Activated T-helper 1 cell treated with anti-CD3 and anti-CD28 coated beads, Interleukin-12 subunit alpha, Interleukin-12 subunit beta, Interleukin-2, Interleukin-4 antibody, amounts not matched to agents 30 ng/mL and 10 ng/mL and 1 ng/mL, durations not matched to agents 14 hours and 24 hours and 36 hours (primary cell): Measurements from ENCODE around the gene PRKAG1. TPM values are rescaled to one million over a fixed set of nuclear protein-coding genes. Genes with fewer than 3 reads are reported as not detected.
"Not testable (repeated sequence)": the region's sequence is repeated elsewhere in the genome, so short reads cannot be mapped to it uniquely, and the experiment has no call there.

Source experiments
- DNase-seq: peaks from one replicate; pipeline ENCODE4 v3.0.0; 2021; ENCODE audit warnings: low spot score
- H3K27ac Mint-ChIP-seq: one replicate; pipeline ENCODE4 v1.8.0; 2021; ENCODE audit warnings: mild to moderate bottlenecking, mixed read lengths
- H3K27me3 Mint-ChIP-seq: one replicate; pipeline ENCODE4 v1.8.0; 2022; ENCODE audit warnings: mild to moderate bottlenecking, moderate library complexity, mixed read lengths; ENCODE audit not compliant: insufficient read depth
- H3K36me3 Mint-ChIP-seq: one replicate; pipeline ENCODE4 v1.8.0; 2021; ENCODE audit warnings: low read depth, mixed read lengths
- H3K4me1 Mint-ChIP-seq: one replicate; pipeline ENCODE4 v1.8.0; 2021; ENCODE audit warnings: low read depth, mixed read lengths
- H3K4me3 Mint-ChIP-seq: one replicate; pipeline ENCODE4 v1.8.0; 2021; ENCODE audit warnings: mild to moderate bottlenecking, moderate library complexity, mixed read lengths
- H3K9me3 Mint-ChIP-seq: one replicate; pipeline ENCODE4 v1.8.0; 2021; ENCODE audit warnings: mixed read lengths
- intact Hi-C: fragments of 100-400 bp; cut with micrococcal nuclease; formaldehyde crosslinking; loops from one replicate; pipeline ENCODE4 v1.15.1; 2024
- total RNA-seq: library from RNA; stranded (reverse); gene quantifications from 2 replicates; pipeline ENCODE4 v1.2.3, GENCODE V29; 2022

Gene PRKAG1
- 85.0 and 85.1 TPM in 2 replicates for total RNA-seq

- no peaks in the 10 kb centered on the region for H3K27me3 Mint-ChIP-seq
- H3K36me3 Mint-ChIP-seq: peaks cover 36% of the 10 kb centered on the region
- peak within 1 kb of the TSS; percentile 88 for H3K4me3 Mint-ChIP-seq
- peak within 1 kb of the TSS; percentile 95 for H3K27ac Mint-ChIP-seq
- intact Hi-C loops: loop anchor here (1.0 to 2.0 kb wide), 9 partner anchors 19 to 246 kb away; partner anchors contain the start of genes ARF3, DDN, DDX23 and KMT2D
- H3K9me3 Mint-ChIP-seq: no peaks in the 10 kb centered on the region
- peaks cover 53% of the 10 kb centered on the region for H3K4me1 Mint-ChIP-seq
- DNase-seq: peak; percentile 97
Measured at GRCh38 chr12:49018261-49019119, at the start of gene PRKAG1. PRKAG1 (minus strand) TSS chr12:49018776; CDS start chr12:49018740, 36 bp downstream.

GRCh38 chr12:49066120-49066519 lies 47.5 kb upstream of the PRKAG1 start:
- Mint-ChIP-seq H3K27me3 (no peaks in the 10 kb centered on the region), H3K4me3 (no peak overlapping the region), H3K27ac (no peak overlapping the region), H3K36me3 (peaks cover 12% of the 10 kb centered on the region), H3K9me3 (no peaks in the 10 kb centered on the region), H3K4me1 (peaks cover 30% of the 10 kb centered on the region)
- intact Hi-C loops: no loop called here
- no peak for DNase-seq

- intact Hi-C loops: loop anchor here (1.0 to 5.0 kb wide), 6 partner anchors 24 to 258 kb away; partner anchors contain the start of gene TROAP
- Mint-ChIP-seq H3K4me3 (no peak overlapping the region), H3K36me3 (peaks cover 12% of the 10 kb centered on the region), H3K27ac (no peak overlapping the region), H3K4me1 (peaks cover 27% of the 10 kb centered on the region), H3K27me3 (no peaks in the 10 kb centered on the region), H3K9me3 (no peaks in the 10 kb centered on the region)
- no peak for DNase-seq
Measured at GRCh38 chr12:49064767-49065152, 46.2 kb upstream of the PRKAG1 start.

GRCh38 chr12:49061916-49062315 lies 43.3 kb upstream of the PRKAG1 start:
- H3K27me3 Mint-ChIP-seq, H3K27ac Mint-ChIP-seq, H3K9me3 Mint-ChIP-seq, DNase-seq: not testable (repeated sequence)
- H3K4me3 Mint-ChIP-seq: peak overlapping the region; percentile 93
- peaks cover 33% of the 10 kb centered on the region for H3K4me1 Mint-ChIP-seq
- H3K36me3 Mint-ChIP-seq: peaks cover 17% of the 10 kb centered on the region
- intact Hi-C loops: loop anchor here (2.0 to 5.0 kb wide), 2 partner anchors 127 to 260 kb away; partner anchors contain the start of genes TROAP and TUBA1A

- peak overlapping the region; percentile 93 for H3K4me3 Mint-ChIP-seq
- intact Hi-C loops: loop anchor here (2.0 to 5.0 kb wide), 2 partner anchors 128 to 261 kb away; partner anchors contain the start of genes TROAP and TUBA1A
- peak overlapping the region; percentile 95 for H3K27ac Mint-ChIP-seq
- H3K9me3 Mint-ChIP-seq: no peaks in the 10 kb centered on the region
- H3K27me3 Mint-ChIP-seq: no peaks in the 10 kb centered on the region
- peaks cover 41% of the 10 kb centered on the region for H3K4me1 Mint-ChIP-seq
- H3K36me3 Mint-ChIP-seq: peaks cover 13% of the 10 kb centered on the region
- no peak for DNase-seq
Measured at GRCh38 chr12:49061157-49061650, 42.6 kb upstream of the PRKAG1 start.

- H3K36me3 Mint-ChIP-seq: peaks cover 18% of the 10 kb centered on the region
- H3K4me3 Mint-ChIP-seq: peak within 1 kb of the TSS; percentile 95
- peaks cover 48% of the 10 kb centered on the region for H3K4me1 Mint-ChIP-seq
- H3K27ac Mint-ChIP-seq: peak within 1 kb of the TSS; percentile 95
- intact Hi-C loops: loop anchor here (1.0 to 5.0 kb wide), 5 partner anchors 10 to 262 kb away; partner anchors contain the start of genes LMBR1L, PRKAG1, TROAP and TUBA1A
- no peaks in the 10 kb centered on the region for H3K27me3 Mint-ChIP-seq
- H3K9me3 Mint-ChIP-seq: no peaks in the 10 kb centered on the region
- peak; percentile 83 for DNase-seq
Measured at GRCh38 chr12:49060237-49061156, 41.9 kb upstream of the PRKAG1 start, which contains the start of gene KMT2D. KMT2D (minus strand) TSS chr12:49060794; CDS start chr12:49055324, 5,470 bp downstream.

GRCh38 chr12:49059299-49060171 lies 41.0 kb upstream of the PRKAG1 start:
- Mint-ChIP-seq H3K27me3 (no peaks in the 10 kb centered on the region), H3K4me1 (peaks cover 57% of the 10 kb centered on the region), H3K36me3 (peaks cover 25% of the 10 kb centered on the region), H3K4me3 (peak overlapping the region; percentile 95), H3K27ac (peak overlapping the region; percentile 81), H3K9me3 (no peaks in the 10 kb centered on the region)
- no peak for DNase-seq
- intact Hi-C loops: loop anchor here (1.0 to 5.0 kb wide), 5 partner anchors 11 to 263 kb away; partner anchors contain the start of genes LMBR1L, PRKAG1, TROAP and TUBA1A

- H3K36me3 Mint-ChIP-seq: peaks cover 23% of the 10 kb centered on the region
- H3K4me1 Mint-ChIP-seq: peaks cover 54% of the 10 kb centered on the region
- H3K27me3 Mint-ChIP-seq: no peaks in the 10 kb centered on the region
- H3K27ac Mint-ChIP-seq: peak overlapping the region; percentile 81
- intact Hi-C loops: no loop called here
- no peak for DNase-seq
- no peaks in the 10 kb centered on the region for H3K9me3 Mint-ChIP-seq
- peak overlapping the region; percentile 95 for H3K4me3 Mint-ChIP-seq
Measured at GRCh38 chr12:49059045-49059298, 40.4 kb upstream of the PRKAG1 start.

GRCh38 chr12:49058366-49059044 lies 39.9 kb upstream of the PRKAG1 start:
- H3K4me1 Mint-ChIP-seq: peaks cover 50% of the 10 kb centered on the region
- intact Hi-C loops: no loop called here
- peak overlapping the region; percentile 61 for H3K27ac Mint-ChIP-seq
- no peak for DNase-seq
- H3K4me3 Mint-ChIP-seq: peak overlapping the region; percentile 95
- H3K36me3 Mint-ChIP-seq: peaks cover 21% of the 10 kb centered on the region
- H3K27me3 Mint-ChIP-seq: no peaks in the 10 kb centered on the region
- no peaks in the 10 kb centered on the region for H3K9me3 Mint-ChIP-seq

- peaks cover 50% of the 10 kb centered on the region for H3K4me1 Mint-ChIP-seq
- H3K4me3 Mint-ChIP-seq: peak overlapping the region; percentile 95
- H3K27me3 Mint-ChIP-seq: no peaks in the 10 kb centered on the region
- no peak for DNase-seq
- peaks cover 25% of the 10 kb centered on the region for H3K36me3 Mint-ChIP-seq
- H3K9me3 Mint-ChIP-seq: no peaks in the 10 kb centered on the region
- intact Hi-C loops: loop anchor here (2.0 kb wide), 1 partner anchor 205 kb away; the partner anchor contains the start of gene DDX23
- H3K27ac Mint-ChIP-seq: peak overlapping the region; percentile 61
Measured at GRCh38 chr12:49057888-49058287, 39.3 kb upstream of the PRKAG1 start.
